ENCODE data around the gene FAM72B.
"Not testable (repeated sequence)": the region's sequence is repeated elsewhere in the genome, so short reads cannot be mapped to it uniquely, and the experiment has no call there.

Gene FAM72B

GRCh38 chr1:121151294-121151693 is 32.8 kb downstream of the FAM72B start:
- DNase-seq = not testable (repeated sequence)

DNA sequence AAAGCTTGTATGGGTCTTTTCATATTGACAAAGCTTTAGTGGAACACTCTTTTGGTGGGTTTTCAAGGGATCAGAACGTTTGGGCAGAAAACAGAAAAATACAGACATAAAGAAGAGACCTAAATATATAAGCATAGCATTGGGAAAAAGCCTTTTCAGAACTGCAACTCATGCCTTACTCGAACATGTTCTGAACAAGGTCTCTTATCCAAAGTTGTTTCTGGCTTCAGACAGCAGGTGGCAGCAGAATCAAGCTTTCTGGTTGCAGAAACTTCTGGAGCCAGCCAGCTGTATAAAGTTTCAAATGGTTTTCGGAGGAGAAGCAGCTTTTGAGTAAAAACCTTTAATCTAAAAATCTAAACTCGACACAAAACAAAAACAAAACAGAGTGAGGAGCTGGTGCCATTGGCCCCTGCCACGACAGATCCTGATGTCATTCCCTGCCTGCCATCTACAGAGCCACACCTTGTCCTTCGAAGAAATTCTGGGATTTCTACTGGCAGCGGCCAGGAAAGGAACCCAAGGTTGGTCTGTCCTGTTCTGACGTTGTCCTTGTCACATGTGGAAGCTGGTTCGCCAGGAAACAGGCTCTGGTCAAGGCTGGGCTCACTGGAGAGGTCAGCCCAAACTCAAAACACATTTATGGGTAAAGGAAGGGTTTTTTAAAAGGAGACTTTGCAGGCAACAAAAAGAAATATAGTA is 35.5 kb downstream of the FAM72B start:
- not testable (repeated sequence) for DNase-seq

DNA sequence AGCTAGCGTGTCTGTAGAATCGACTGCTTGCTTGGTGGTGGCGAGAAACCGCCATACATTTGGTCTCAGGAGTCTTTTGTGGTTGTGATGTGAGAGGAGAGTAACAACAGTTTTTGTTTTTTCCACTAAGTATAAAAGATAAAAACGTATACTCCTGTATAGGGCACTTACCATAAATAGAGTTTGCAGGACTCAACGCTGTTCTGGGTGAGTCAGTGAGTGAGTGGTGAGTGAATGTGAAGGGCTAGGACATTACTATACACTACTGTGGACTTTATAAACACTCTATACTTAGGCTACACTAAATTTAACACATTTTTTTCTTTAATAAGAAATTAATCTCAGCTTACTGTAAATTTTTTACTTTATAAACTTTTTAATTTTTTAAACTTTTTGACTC is 43.7 kb downstream of the FAM72B start:
- DNase-seq = not testable (repeated sequence)

DNA sequence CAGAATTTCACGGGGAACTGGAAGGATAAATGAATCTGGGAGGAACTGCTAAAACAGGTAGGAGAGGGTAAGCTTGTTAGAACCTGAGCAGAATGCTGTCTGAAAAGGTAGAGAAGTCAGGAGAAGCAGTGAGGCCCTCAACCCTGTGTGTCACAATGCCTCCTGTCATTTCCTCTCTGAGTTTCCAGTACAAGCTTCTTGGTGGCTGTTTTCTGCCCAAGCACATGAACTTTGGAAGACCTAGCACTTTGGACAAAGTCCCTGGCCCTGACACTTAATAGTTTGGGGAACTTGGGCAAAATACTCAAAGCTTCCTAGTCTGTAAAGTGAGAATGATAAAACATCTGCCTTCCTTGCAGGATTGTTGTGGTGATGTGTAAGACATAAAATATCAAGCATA is 52.6 kb downstream of the FAM72B start:
- DNase-seq = not testable (repeated sequence)

DNA sequence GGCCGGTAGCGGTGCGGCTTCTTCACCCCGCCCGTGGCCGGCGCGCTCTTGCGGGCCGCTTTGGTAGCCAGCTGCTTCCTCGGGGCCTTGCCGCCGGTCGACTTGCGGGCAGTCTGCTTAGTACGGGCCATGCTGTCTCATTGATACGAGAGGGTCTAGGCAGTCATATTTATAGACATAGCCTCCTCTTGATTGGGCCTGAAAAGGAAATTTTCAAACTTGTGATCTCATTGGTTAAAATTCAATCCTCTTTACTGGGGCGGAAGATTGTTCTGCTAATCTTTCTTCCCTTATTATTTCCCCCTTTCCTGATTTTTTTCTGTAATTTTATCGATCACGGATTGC is 65.7 kb downstream of the FAM72B start:
- peak; percentile 34 for DNase-seq

Measured in fibroblast of skin of abdomen (primary cell).